ENCODE data around the gene PP2D1. TPM values are rescaled to one million over a fixed set of nuclear protein-coding genes. Genes with fewer than 3 reads are reported as not detected.

Gene PP2D1
- total and polyA plus RNA-seq, 9 of the 15 experiments (the other 6 are each of a cell fraction or from before 2014, with no cell fraction given): 0.07 to 0.10 TPM; not detected in 7

DNA sequence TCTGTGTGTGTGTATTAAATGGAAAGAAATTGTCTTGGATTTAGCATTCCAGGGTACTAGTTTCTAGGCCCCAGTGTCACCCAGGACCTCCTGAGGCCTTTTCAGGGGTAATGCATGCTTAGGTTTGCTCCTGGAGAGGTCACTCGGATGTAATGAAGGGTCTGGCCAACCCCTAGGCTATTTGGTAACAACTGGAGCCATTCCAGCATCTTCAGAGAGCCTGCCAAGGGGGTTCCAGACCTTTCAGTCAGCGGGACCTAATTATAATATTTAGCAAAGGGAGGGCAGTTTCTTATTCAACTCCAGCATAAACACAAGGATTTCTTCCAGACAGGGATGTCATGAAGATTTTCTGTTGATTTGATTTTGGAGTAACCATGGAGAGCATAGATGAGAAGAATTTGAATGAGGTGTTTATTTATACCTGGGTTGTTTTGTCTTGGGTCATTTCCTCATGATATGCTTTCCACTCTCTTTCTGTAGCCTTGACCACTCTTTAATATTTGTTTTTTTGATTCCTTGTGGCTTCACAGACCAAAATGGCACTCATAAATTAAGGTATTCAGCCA is 45.6 kb upstream of the PP2D1 start:
- Histone ChIP-seq H3K9me3 (replicated peaks; ENCODE audit: control insufficient read depth, insufficient read depth, low read depth, low read length) (no peaks in the 10 kb centered on the region), H3K4me1 (replicated peaks in 1 of 2; ENCODE audit: control insufficient read depth in 2 of 2, insufficient read depth in 2 of 2, low read length in 2 of 2) (peaks cover 0 to 33% of the 10 kb centered on the region in 2 experiments; a peak in 2 of 5 replicates), H3K4me2 (ENCODE audit: insufficient read depth, low read length) (no peak overlapping the region), H4K20me1 (replicated peaks; ENCODE audit: control insufficient read depth, insufficient read depth, low read length) (no peaks in the 10 kb centered on the region), H3K9ac (ENCODE audit: insufficient read depth in 1 of 2, low read depth in 2 of 2, low read length in 2 of 2) (no peak overlapping the region), H2AFZ (ENCODE audit: low read depth, low read length) (no peak overlapping the region), H3K79me2 (ENCODE audit: control insufficient read depth, insufficient read depth, low read length) (peaks cover 26% of the 10 kb centered on the region), H3K4me3 (no peak overlapping the region), H3K27ac (ENCODE audit: extremely low read depth, low read depth, low read length) (no peak overlapping the region), H3K9me1 (ENCODE audit: control insufficient read depth, insufficient read depth, low read length) (no peaks in the 10 kb centered on the region), H3K36me3 (ENCODE audit: control insufficient read depth, insufficient read depth, low read length) (no peaks in the 10 kb centered on the region), H3K27me3 (ENCODE audit: control insufficient read depth in 2 of 2, insufficient read depth in 2 of 2, low read length in 2 of 2) (no peaks in the 10 kb centered on the region)
- no peak; the same call in 2 of the 3 replicates for ATAC-seq
- no peak for FAIRE-seq
- no peak for DNase-seq (ENCODE audit: extremely low read depth in 1 of 4, low spot score in 3 of 4)
- ChIA-PET CTCF (ENCODE audit: low intra/inter-chr PET ratio) (no interaction called here), POLR2A (interaction anchor here (0.6 kb wide), 1 partner anchor 646 kb away, joined by 3 read pairs; no protein-coding TSS in a partner anchor)
- intact Hi-C loops (cut with micrococcal nuclease) (no loop called here), in situ Hi-C loops (cut with MboI) (no loop called here)
- 54% methylated on average over 2 of the region's 2 CpGs for WGBS (ENCODE audit: insufficient coverage, low coverage, missing lambda C conversion rate)
- no TSS peak for BruUV-seq (replicated peaks)
- TF ChIP-seq LEF1 (IDR thresholded peaks at IDR 0.05) (no peak), ARHGAP35 (IDR thresholded peaks at IDR 0.05; ENCODE audit: partially characterized antibody) (no peak), KAT2B (IDR thresholded peaks at IDR 0.05; ENCODE audit: low read depth, low read length) (no peak), ERF (CRISPR knock-in tag; IDR thresholded peaks at IDR 0.05) (no peak)
- TF ChIP-seq, protein P1, sequence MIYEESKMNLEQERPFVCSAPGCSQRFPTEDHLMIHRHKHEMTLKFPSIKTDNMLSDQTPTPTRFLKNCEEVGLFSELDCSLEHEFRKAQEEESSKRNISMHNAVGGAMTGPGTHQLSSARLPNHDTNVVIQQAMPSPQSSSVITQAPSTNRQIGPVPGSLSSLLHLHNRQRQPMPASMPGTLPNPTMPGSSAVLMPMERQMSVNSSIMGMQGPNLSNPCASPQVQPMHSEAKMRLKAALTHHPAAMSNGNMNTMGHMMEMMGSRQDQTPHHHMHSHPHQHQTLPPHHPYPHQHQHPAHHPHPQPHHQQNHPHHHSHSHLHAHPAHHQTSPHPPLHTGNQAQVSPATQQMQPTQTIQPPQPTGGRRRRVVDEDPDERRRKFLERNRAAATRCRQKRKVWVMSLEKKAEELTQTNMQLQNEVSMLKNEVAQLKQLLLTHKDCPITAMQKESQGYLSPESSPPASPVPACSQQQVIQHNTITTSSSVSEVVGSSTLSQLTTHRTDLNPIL (CRISPR knock-in tag; IDR thresholded peaks at IDR 0.05): no peak

Data from K562 (cell line).